GM12878 (cell line): ENCODE results near the gene ARHGEF17. TPM values are rescaled to one million over a fixed set of nuclear protein-coding genes. Genes with fewer than 3 reads are reported as not detected.

ENCODE experiments used
- ATF7 ChIP-seq: fragments of 450-650 bp; IDR thresholded peaks from 2 replicates; pipeline ENCODE4 v1.6.1; 2016; ENCODE audit warnings: low read depth, mild to moderate bottlenecking
- BHLHE40 ChIP-seq, 2 experiments: fragments of 450-650 bp in 1 of 2; IDR thresholded peaks; 2 replicates each; pipeline ENCODE4 v1.6.1; 2011 to 2017; ENCODE audit warnings: low read depth in 2 of 2, borderline replicate concordance in 1 of 2, improper control_type of control experiment in 1 of 2, low read length in 1 of 2, mild to moderate bottlenecking in 1 of 2
- HDGF ChIP-seq: fragments of 450-650 bp; IDR thresholded peaks from 2 replicates; pipeline ENCODE4 v1.6.1; 2016; ENCODE audit warnings: antibody characterized with exemption
- NR2C1 ChIP-seq: fragments of 450-650 bp; IDR thresholded peaks from 2 replicates; pipeline ENCODE4 v1.6.1; 2017; ENCODE audit warnings: antibody characterized with exemption, mild to moderate bottlenecking, moderate library complexity
- NR2F1 ChIP-seq: fragments of 450-650 bp; conservative IDR thresholded peaks from 2 replicates; pipeline ENCODE4 v1.6.1; 2017; ENCODE audit warnings: mild to moderate bottlenecking
- POLR2A ChIP-seq: IDR thresholded peaks from 2 replicates; pipeline ENCODE4 v1.6.1; 2011; ENCODE audit warnings: low read depth, mild to moderate bottlenecking, low read length
- POLR2AphosphoS5 ChIP-seq: IDR thresholded peaks from 2 replicates; pipeline ENCODE4 v1.6.1; 2011; ENCODE audit warnings: mild to moderate bottlenecking, low read length, inconsistent platforms
- RCOR1 ChIP-seq: conservative IDR thresholded peaks from 2 replicates; pipeline ENCODE4 v1.6.1; 2012; ENCODE audit warnings: low read depth, low read length, improper control_type of control experiment
- STAT3 ChIP-seq: IDR thresholded peaks from 2 replicates; pipeline ENCODE4 v1.6.1; 2011; ENCODE audit warnings: low read depth, low read length, improper control_type of control experiment
- TCF12 ChIP-seq: IDR thresholded peaks from 2 replicates; pipeline ENCODE4 v1.6.1; 2011; ENCODE audit warnings: low read depth, mild to moderate bottlenecking, low read length
- ZBED1 ChIP-seq: IDR thresholded peaks from 2 replicates; pipeline ENCODE4 v1.6.1; 2016; ENCODE audit warnings: borderline replicate concordance
- ZNF207 ChIP-seq: fragments of 450-650 bp; IDR thresholded peaks from 2 replicates; pipeline ENCODE4 v1.6.1; 2014; ENCODE audit warnings: antibody characterized with exemption, mild to moderate bottlenecking, borderline replicate concordance
- polyA plus RNA-seq, 11 experiments: library from polyadenylated mRNA; depleted of rRNA in 4 of 11; unstranded in 6 of 11; stranded (reverse) in 5 of 11; fragments of >200 nt; fragmentation: Nextera tagmentation in 4 of 11; fragmentation: Illumina TruSeq in 1 of 11; extraction: Ambion mirVana in 4 of 11; extraction: Trizol in 1 of 11; gene quantifications; 1 replicate in 1 of 11; 2 replicates in 10 of 11; pipeline versions ENCODE4 v1.2.1 to v1.2.3, GENCODE V29; 2011 to 2016; ENCODE audit warnings: inconsistent platforms in 2 of 11, missing spikeins in 2 of 11, low read depth in 1 of 11
- total RNA-seq, 4 experiments: library from RNA; depleted of rRNA in 3 of 4; stranded (reverse); fragments of >200 nt in 3 of 4; fragmentation: Illumina TruSeq in 1 of 4; extraction: Trizol in 1 of 4; gene quantifications; 2 replicates each; pipeline versions ENCODE4 v1.2.1 to v1.2.3, GENCODE V29; 2013 to 2021
- TF ChIP-seq, protein P1 (sequence below): IDR thresholded peaks from 2 replicates; pipeline ENCODE4 v1.6.1; 2011; ENCODE audit warnings: mild to moderate bottlenecking, low read depth, low read length, moderate library complexity; ENCODE audit not compliant: insufficient replicate concordance
- TF ChIP-seq, protein P2 (sequence below): fragments of 450-650 bp; conservative IDR thresholded peaks from 2 replicates; pipeline ENCODE4 v1.6.1; 2017; ENCODE audit warnings: mild to moderate bottlenecking, moderate library complexity

Gene ARHGEF17
- total and polyA plus RNA-seq, 10 of the 15 experiments (the other 5 are each of a cell fraction or from before 2014, with no cell fraction given), result 0.15 to 11.0 (median 1.7) TPM

DNA sequence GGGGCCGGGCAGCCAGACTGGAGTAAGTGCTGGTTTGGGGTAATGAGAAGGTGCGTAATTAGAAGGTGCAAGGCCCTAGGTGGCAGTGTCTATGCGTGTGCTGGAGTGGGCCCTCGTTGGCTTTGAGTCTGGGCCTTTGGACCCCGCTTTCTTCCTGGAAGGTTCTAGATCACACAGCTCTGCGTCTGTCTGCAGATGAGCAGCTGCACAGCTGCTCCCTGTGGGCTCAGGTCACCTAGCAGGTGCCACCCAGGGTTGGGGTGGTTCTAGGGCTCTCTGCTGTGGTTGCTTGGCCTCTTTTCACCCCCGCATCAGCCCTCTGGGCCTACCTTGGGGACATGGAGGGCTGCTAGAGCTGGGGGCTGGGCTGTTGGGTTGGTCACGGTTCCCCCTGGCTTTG lies 78.5 kb downstream of the ARHGEF17 start (continued):
- no peak for TF ChIP-seq RCOR1
- TF ChIP-seq ATF7, result no peak
- 0 out of 2 replicates have a peak, but pooled peaks have one; percentile 11 for TF ChIP-seq POLR2AphosphoS5
- TF ChIP-seq ZNF207, result no peak
- TF ChIP-seq, protein P1, sequence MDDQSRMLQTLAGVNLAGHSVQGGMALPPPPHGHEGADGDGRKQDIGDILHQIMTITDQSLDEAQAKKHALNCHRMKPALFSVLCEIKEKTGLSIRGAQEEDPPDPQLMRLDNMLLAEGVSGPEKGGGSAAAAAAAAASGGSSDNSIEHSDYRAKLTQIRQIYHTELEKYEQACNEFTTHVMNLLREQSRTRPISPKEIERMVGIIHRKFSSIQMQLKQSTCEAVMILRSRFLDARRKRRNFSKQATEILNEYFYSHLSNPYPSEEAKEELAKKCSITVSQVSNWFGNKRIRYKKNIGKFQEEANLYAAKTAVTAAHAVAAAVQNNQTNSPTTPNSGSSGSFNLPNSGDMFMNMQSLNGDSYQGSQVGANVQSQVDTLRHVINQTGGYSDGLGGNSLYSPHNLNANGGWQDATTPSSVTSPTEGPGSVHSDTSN, result no peak
- TF ChIP-seq NR2F1, result peak; percentile 21; the same call in 1 of the 2 replicates
- no peak for TF ChIP-seq STAT3
- no peak for TF ChIP-seq HDGF
- TF ChIP-seq NR2C1, result no peak
- no peak; a peak in 1 of 4 replicates for TF ChIP-seq BHLHE40 (IDR thresholded peaks at IDR 0.05; ENCODE audit: borderline replicate concordance in 1 of 2, low read depth in 2 of 2, low read length in 1 of 2)
- TF ChIP-seq, protein P2, sequence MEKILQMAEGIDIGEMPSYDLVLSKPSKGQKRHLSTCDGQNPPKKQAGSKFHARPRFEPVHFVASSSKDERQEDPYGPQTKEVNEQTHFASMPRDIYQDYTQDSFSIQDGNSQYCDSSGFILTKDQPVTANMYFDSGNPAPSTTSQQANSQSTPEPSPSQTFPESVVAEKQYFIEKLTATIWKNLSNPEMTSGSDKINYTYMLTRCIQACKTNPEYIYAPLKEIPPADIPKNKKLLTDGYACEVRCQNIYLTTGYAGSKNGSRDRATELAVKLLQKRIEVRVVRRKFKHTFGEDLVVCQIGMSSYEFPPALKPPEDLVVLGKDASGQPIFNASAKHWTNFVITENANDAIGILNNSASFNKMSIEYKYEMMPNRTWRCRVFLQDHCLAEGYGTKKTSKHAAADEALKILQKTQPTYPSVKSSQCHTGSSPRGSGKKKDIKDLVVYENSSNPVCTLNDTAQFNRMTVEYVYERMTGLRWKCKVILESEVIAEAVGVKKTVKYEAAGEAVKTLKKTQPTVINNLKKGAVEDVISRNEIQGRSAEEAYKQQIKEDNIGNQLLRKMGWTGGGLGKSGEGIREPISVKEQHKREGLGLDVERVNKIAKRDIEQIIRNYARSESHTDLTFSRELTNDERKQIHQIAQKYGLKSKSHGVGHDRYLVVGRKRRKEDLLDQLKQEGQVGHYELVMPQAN, result no peak
- TF ChIP-seq TCF12, result 0 out of 2 replicates have a peak, but pooled peaks have one; percentile 61
- TF ChIP-seq POLR2A, result peak; percentile 12; the same call in 1 of the 2 replicates
- no peak for TF ChIP-seq ZBED1
